ENCODE results near the gene SPIRE1. TPM values are rescaled to one million over a fixed set of nuclear protein-coding genes. Genes with fewer than 3 reads are reported as not detected.

Gene SPIRE1
- total and polyA plus RNA-seq, 2 experiments from 2014 or later, result 10.7 to 28.6 TPM

DNA sequence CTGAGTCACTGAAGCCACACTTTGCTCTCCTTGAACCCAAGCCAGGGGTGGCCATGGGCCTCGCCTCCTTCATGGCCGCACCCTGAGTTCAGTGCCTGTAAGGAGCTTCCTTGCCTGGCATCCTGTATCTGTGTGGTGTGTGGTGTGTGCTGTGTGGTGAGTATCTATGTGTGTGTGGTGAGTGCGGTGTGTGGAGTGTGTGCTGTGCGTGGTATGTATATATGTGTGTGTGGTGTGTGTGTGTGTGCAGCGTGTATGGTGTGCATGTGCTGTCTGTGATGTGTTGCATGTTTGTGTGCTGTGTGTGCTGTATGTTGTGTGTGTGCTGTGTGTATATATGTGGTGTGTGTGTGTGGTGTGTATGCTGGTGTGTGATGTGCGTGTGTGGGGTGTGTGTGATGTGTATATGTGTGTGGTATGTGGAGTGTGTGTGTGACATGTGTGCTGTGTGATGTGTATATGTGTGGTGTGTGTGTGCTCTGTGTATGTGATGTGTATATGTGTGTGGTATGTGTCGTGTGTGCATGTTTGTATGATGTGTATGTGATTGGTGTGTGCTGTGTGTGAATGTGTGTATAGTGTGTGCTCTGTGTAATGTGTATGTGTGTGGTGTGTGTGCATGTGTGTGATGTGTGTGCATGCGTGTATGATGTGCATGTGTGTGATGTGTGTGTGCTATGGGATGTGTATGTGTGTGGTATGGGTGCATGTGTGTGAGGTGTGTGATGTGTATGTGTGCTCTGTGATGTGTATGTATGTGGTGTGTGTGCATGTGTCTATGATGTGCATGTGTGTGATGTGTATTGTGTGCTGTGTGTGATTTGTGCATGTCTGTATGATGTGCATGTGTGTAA is 227.5 kb downstream of the SPIRE1 start:
- Histone ChIP-seq H3F3A (ENCODE audit: insufficient read depth) (no peaks in the 10 kb centered on the region), H3K4me2 (ENCODE audit: unreplicated experiment) (no peak overlapping the region), H3K9me3 (ENCODE audit: low read depth) (no peaks in the 10 kb centered on the region), H3K4me1 (ENCODE audit: insufficient read depth) (no peaks in the 10 kb centered on the region), H3K36me3 (ENCODE audit: low read depth) (peaks cover 10% of the 10 kb centered on the region), H3K9me2 (ENCODE audit: insufficient read depth) (no peaks in the 10 kb centered on the region), H3K4me3 (no peak overlapping the region), H3K9ac (no peak overlapping the region), H2AFZ (no peak overlapping the region), H3K27ac (no peak overlapping the region), H4K20me1 (ENCODE audit: insufficient read depth) (no peaks in the 10 kb centered on the region), H3K27me3 (replicated peaks; ENCODE audit: insufficient read depth) (no peaks in the 10 kb centered on the region), H3K79me2 (ENCODE audit: insufficient read depth) (no peaks in the 10 kb centered on the region)
- DNase-seq, result no peak
- TF ChIP-seq EZH2phosphoT487 (IDR thresholded peaks at IDR 0.05; ENCODE audit: insufficient read depth, low read depth) (no peak), EZH2 (IDR thresholded peaks at IDR 0.05; ENCODE audit: insufficient read depth, poor library complexity, severe bottlenecking) (no peak)
- in situ Hi-C loops (cut with MboI), result no loop called here
- WGBS, 2 experiments (ENCODE audit: low coverage in 1 of 2, low lambda C conversion rate in 2 of 2, missing lambda C conversion rate in 2 of 2), result 80 to 82% methylated on average over 8 of the region's 8 CpGs

DNA sequence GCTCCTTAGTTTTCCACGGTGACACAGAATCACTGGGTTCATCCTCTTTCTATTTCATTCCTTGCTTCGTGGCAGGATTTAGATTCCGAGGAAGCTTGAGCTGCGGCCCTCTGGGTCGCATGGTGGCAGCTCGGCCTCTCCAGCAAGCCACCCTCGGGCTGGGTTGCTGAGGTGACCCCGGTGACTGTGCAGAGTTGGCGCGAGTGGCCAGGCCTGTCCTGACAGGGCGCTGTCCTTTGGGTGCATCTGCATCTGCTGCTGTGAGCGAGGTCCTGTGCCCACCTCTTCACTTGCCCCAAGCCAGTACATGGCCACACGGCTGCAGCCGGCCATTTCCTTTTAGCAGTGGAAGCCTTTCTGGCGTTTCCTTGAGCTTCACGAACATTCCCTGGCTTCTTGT is 228.4 kb downstream of the SPIRE1 start:
- Histone ChIP-seq H3K36me3 (ENCODE audit: low read depth) (peaks cover 10% of the 10 kb centered on the region), H3K9ac (no peak overlapping the region)
- in situ Hi-C loops (cut with MboI), result no loop called here

DNA sequence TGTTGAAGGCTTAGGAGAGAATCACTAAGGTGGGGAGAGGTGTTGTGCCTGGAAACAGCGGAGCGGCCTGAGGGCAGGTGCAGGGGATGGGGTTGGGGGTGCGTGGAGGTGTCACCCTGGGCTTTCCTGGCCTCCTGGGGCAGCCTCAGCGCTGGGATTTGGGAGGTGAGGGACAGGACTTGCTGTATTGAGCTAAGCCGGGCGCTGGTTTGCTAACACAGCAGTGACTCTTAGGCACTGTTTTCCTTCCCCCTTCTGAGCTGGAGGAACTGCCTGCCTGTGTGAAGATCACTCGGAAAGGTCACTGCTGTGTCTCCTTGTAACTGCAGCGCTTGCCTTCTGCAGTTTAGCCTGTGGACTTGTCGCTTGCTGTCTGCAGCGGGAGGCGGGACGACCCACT is 229.0 kb downstream of the SPIRE1 start:
- Histone ChIP-seq H3K9me3 (ENCODE audit: low read depth) (no peaks in the 10 kb centered on the region), H3K4me1 (ENCODE audit: insufficient read depth) (no peaks in the 10 kb centered on the region), H3F3A (ENCODE audit: insufficient read depth) (no peaks in the 10 kb centered on the region), H3K27ac (no peak overlapping the region), H3K4me3 (no peak overlapping the region), H3K27me3 (replicated peaks; ENCODE audit: insufficient read depth) (no peaks in the 10 kb centered on the region), H3K9me2 (ENCODE audit: insufficient read depth) (no peaks in the 10 kb centered on the region), H3K4me2 (ENCODE audit: unreplicated experiment) (no peak overlapping the region), H3K9ac (no peak overlapping the region), H3K36me3 (ENCODE audit: low read depth) (peaks cover 10% of the 10 kb centered on the region), H3K79me2 (ENCODE audit: insufficient read depth) (no peaks in the 10 kb centered on the region), H4K20me1 (ENCODE audit: insufficient read depth) (no peaks in the 10 kb centered on the region), H2AFZ (no peak overlapping the region)
- no peak for TF ChIP-seq EZH2 (IDR thresholded peaks at IDR 0.05; ENCODE audit: insufficient read depth, poor library complexity, severe bottlenecking)
- no peak for TF ChIP-seq EZH2phosphoT487 (IDR thresholded peaks at IDR 0.05; ENCODE audit: insufficient read depth, low read depth)
- 89 to 91% methylated on average over 12 of the region's 12 CpGs for WGBS, 2 experiments (ENCODE audit: low coverage in 1 of 2, low lambda C conversion rate in 2 of 2, missing lambda C conversion rate in 2 of 2)
- in situ Hi-C loops (cut with MboI), result no loop called here
- DNase-seq, result no peak

More for the DNA sequence above, 228.4 kb downstream of the SPIRE1 start:
- no peaks in the 10 kb centered on the region for H4K20me1 ChIP-seq (ENCODE audit: insufficient read depth)
- H3K9me2 ChIP-seq (ENCODE audit: insufficient read depth), result no peaks in the 10 kb centered on the region
- H3K4me3 ChIP-seq, result no peak overlapping the region
- H3K4me1 ChIP-seq (ENCODE audit: insufficient read depth), result no peaks in the 10 kb centered on the region
- H3K79me2 ChIP-seq (ENCODE audit: insufficient read depth), result no peaks in the 10 kb centered on the region
- no peaks in the 10 kb centered on the region for H3F3A ChIP-seq (ENCODE audit: insufficient read depth)
- no peak overlapping the region for H2AFZ ChIP-seq
- no peak overlapping the region for H3K4me2 ChIP-seq (ENCODE audit: unreplicated experiment)
- DNase-seq, result no peak
- H3K27me3 ChIP-seq (replicated peaks; ENCODE audit: insufficient read depth), result no peaks in the 10 kb centered on the region
- no peaks in the 10 kb centered on the region for H3K9me3 ChIP-seq (ENCODE audit: low read depth)
- WGBS, 2 experiments (ENCODE audit: low coverage in 1 of 2, low lambda C conversion rate in 2 of 2, missing lambda C conversion rate in 2 of 2), result 94% methylated on average over 15 to 16 of the region's 16 CpGs
- no peak for TF ChIP-seq EZH2 (IDR thresholded peaks at IDR 0.05; ENCODE audit: insufficient read depth, poor library complexity, severe bottlenecking)
- TF ChIP-seq EZH2phosphoT487 (IDR thresholded peaks at IDR 0.05; ENCODE audit: insufficient read depth, low read depth), result no peak
- no peak overlapping the region for H3K27ac ChIP-seq

DNA sequence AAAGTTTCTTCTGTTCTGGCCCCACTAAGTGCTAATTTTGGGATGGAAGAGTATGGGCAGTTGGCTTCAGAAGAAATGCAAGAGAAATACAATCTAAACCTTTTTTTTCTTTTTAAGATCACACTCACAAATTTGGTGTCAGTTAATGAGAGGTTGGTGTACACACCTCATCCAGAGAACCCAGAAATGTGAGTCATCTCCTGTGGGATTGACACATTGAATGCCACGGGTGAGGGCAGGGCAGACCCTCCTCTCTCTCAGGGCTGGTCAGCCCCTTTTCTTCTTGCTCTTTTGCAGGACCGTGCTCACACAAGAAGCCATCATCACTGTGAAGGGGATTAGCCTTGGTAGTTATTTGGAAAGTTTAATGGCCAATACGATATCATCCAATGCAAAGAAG is 231.0 kb downstream of the SPIRE1 start:
- no peaks in the 10 kb centered on the region for H3K4me1 ChIP-seq (ENCODE audit: insufficient read depth)
- H3K4me2 ChIP-seq (ENCODE audit: unreplicated experiment), result no peak overlapping the region
- H2AFZ ChIP-seq, result no peak overlapping the region
- TF ChIP-seq EZH2 (IDR thresholded peaks at IDR 0.05; ENCODE audit: insufficient read depth, poor library complexity, severe bottlenecking) (no peak), EZH2phosphoT487 (IDR thresholded peaks at IDR 0.05; ENCODE audit: insufficient read depth, low read depth) (no peak)
- H3K36me3 ChIP-seq (ENCODE audit: low read depth), result peaks cover 10% of the 10 kb centered on the region
- H3K27ac ChIP-seq, result no peak overlapping the region
- no peaks in the 10 kb centered on the region for H3F3A ChIP-seq (ENCODE audit: insufficient read depth)
- no peak for DNase-seq
- no peaks in the 10 kb centered on the region for H3K9me2 ChIP-seq (ENCODE audit: insufficient read depth)
- in situ Hi-C loops (cut with MboI), result no loop called here
- no peak overlapping the region for H3K4me3 ChIP-seq
- no peaks in the 10 kb centered on the region for H4K20me1 ChIP-seq (ENCODE audit: insufficient read depth)
- H3K27me3 ChIP-seq (replicated peaks; ENCODE audit: insufficient read depth), result no peaks in the 10 kb centered on the region
- no peak overlapping the region for H3K9ac ChIP-seq
- H3K9me3 ChIP-seq (ENCODE audit: low read depth), result no peaks in the 10 kb centered on the region
- WGBS, 2 experiments (ENCODE audit: low coverage in 1 of 2, low lambda C conversion rate in 2 of 2, missing lambda C conversion rate in 2 of 2), result 100% methylated on average over 3 of the region's 3 CpGs
- H3K79me2 ChIP-seq (ENCODE audit: insufficient read depth), result no peaks in the 10 kb centered on the region

All from GM23248 (cell line).